ENCODE measurements around the gene CIZ1.

The CIZ1 gene

GRCh38 chr9:128214571-128215490, 23.5 kb upstream of the CIZ1 start:
- H3K4me3 ChIP-seq (ENCODE audit: low read depth, low read length): no peak overlapping the region

GRCh38 chr9:128213746-128214497, 22.6 kb upstream of the CIZ1 start:
- H3K4me3 ChIP-seq (ENCODE audit: low read depth, low read length): no peak overlapping the region

GRCh38 chr9:128211981-128212281, 20.6 kb upstream of the CIZ1 start:
- no peak overlapping the region for H3K4me3 ChIP-seq (ENCODE audit: low read depth, low read length)

GRCh38 chr9:128211186-128211980, 20.0 kb upstream of the CIZ1 start:
- H3K4me3 ChIP-seq (ENCODE audit: low read depth, low read length): no peak overlapping the region

- no peak overlapping the region for H3K4me3 ChIP-seq (ENCODE audit: low read depth, low read length)
Observed at GRCh38 chr9:128208946-128209669, 17.7 kb upstream of the CIZ1 start.

- no peak overlapping the region for H3K4me3 ChIP-seq (ENCODE audit: low read depth, low read length)
Observed at GRCh38 chr9:128208386-128208785, 17.0 kb upstream of the CIZ1 start.

GRCh38 chr9:128206916-128207910, 15.8 kb upstream of the CIZ1 start:
- H3K4me3 ChIP-seq (ENCODE audit: low read depth, low read length): no peak overlapping the region

GRCh38 chr9:128206484-128206883, 15.1 kb upstream of the CIZ1 start:
- no peak overlapping the region for H3K4me3 ChIP-seq (ENCODE audit: low read depth, low read length)

- H3K4me3 ChIP-seq (ENCODE audit: low read depth, low read length): no peak overlapping the region
Observed at GRCh38 chr9:128205296-128205944, 14.0 kb upstream of the CIZ1 start.

- H3K4me3 ChIP-seq (ENCODE audit: low read depth, low read length): peak overlapping the region; percentile 69
Observed at GRCh38 chr9:128204858-128205257, 13.5 kb upstream of the CIZ1 start.

GRCh38 chr9:128203707-128204551, 12.6 kb upstream of the CIZ1 start:
- peak overlapping the region; percentile 69 for H3K4me3 ChIP-seq (ENCODE audit: low read depth, low read length)

- H3K4me3 ChIP-seq (ENCODE audit: low read depth, low read length): peak within 1 kb of the TSS; percentile 69
Observed at GRCh38 chr9:128203024-128203706, 11.8 kb upstream of the CIZ1 start, which contains the start of gene DNM1. Gene DNM1, plus strand, starts transcription at chr9:128203379. Its CDS starts 92 bp downstream, at chr9:128203471.

GRCh38 chr9:128202648-128203023, 11.3 kb upstream of the CIZ1 start:
- no peak overlapping the region for H3K4me3 ChIP-seq (ENCODE audit: low read depth, low read length)

GRCh38 chr9:128201441-128202369, 10.3 kb upstream of the CIZ1 start:
- H3K4me3 ChIP-seq (ENCODE audit: low read depth, low read length): no peak overlapping the region

GRCh38 chr9:128193469-128194096, 2.2 kb upstream of the CIZ1 start:
- no peak overlapping the region for H3K4me3 ChIP-seq (ENCODE audit: low read depth, low read length)

Data from iPS-11a (cell line).